T-helper 1 cell (primary cell): ENCODE results near the gene CLDN22.

Experiments
- DNase-seq, 5 donors: peaks; one replicate each; pipeline ENCODE4 v3.0.0-alpha.2; 2012 to 2020

CLDN22 gene

GRCh38 chr4:183272384-183272783, 47.7 kb downstream of the CLDN22 start:
- no peak for DNase-seq

- no peak for DNase-seq
Measured at GRCh38 chr4:183268556-183268955, 51.5 kb downstream of the CLDN22 start.
